ENCODE results near the gene ZCCHC14.

DNA sequence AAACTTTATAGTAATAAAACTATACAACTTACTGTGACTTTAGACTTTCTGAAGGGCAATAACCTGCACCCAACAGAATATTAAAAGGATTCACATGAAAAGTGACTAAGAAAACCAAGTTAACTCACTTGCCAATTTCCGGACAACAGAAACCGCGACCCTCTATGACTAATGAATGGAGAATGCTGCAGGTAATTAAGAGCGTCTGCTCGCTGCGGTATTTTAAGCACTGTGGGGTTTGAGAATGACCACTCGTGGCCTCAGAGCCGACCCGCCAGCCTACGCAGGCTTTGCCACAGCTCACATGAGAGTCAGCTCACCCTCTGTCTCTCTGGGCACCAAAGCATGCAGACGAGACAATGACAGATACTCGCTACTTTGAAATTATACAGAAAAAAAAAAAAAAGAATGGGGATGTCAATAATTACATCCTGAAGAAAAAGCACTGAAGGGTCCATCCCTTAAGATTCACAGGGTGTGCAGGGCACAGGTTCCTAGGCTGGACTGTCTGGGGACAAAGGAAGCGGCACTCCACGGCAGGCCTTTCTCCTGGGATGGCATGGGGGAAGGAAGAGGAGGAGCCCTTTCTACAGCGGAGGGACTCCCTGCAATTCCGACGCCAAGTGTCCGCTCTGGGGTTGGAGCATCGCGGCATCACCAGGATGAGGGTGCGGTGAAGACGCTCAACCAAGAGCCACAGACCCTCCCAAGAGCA lies 35.0 kb downstream of the ZCCHC14 start:
- TF ChIP-seq, protein P1, sequence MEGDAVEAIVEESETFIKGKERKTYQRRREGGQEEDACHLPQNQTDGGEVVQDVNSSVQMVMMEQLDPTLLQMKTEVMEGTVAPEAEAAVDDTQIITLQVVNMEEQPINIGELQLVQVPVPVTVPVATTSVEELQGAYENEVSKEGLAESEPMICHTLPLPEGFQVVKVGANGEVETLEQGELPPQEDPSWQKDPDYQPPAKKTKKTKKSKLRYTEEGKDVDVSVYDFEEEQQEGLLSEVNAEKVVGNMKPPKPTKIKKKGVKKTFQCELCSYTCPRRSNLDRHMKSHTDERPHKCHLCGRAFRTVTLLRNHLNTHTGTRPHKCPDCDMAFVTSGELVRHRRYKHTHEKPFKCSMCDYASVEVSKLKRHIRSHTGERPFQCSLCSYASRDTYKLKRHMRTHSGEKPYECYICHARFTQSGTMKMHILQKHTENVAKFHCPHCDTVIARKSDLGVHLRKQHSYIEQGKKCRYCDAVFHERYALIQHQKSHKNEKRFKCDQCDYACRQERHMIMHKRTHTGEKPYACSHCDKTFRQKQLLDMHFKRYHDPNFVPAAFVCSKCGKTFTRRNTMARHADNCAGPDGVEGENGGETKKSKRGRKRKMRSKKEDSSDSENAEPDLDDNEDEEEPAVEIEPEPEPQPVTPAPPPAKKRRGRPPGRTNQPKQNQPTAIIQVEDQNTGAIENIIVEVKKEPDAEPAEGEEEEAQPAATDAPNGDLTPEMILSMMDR (IDR thresholded peaks at IDR 0.05 in 8 of 11, conservative IDR thresholded peaks at IDR 0.05 in 3 of 11) = no peak
- no peak for TF ChIP-seq POLR2AphosphoS5 (IDR thresholded peaks at IDR 0.05)

Measured in spleen (tissue), 7 donors.